Fibroblast of skin of left biceps (primary cell): ENCODE results near the gene SWAP70.
A peak's percentile ranks its signal among the peaks of the same experiment; 100 is the strongest.
"Not testable (repeated sequence)": the region's sequence is repeated elsewhere in the genome, so short reads cannot be mapped to it uniquely, and the experiment has no call there.

Experiments used
- DNase-seq, 2 experiments: peaks; one replicate each; pipeline ENCODE4 v3.0.0-alpha.2; 2013; ENCODE audit warnings: low read depth in 2 of 2

The SWAP70 gene

DNA sequence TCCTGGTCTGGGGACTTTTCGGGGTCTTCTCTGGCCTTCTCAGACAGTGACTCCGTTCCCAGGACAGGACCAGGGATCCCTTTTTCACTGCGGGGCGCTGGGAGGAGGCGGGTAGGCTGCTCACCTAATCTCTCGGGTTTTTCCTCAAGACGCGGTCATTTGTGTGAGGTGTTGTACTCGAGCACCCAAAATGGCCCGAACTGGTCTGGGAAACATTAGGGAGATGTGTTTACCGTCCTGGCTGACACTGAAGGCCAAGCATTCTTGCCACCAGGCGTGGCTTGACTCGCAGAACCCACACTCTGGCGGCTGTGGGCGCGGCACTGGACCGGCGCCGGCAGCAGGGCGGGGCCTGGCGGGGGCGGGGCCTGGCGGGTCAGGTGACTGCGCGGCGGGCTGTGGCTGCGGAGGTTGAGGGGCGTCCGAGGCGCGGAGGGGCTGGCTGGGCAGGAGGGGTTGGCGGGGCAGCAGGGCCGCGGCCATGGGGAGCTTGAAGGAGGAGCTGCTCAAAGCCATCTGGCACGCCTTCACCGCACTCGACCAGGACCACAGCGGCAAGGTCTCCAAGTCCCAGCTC, at the start of gene SWAP70:
TSS of gene SWAP70 (plus strand) at position 379 of the 577 bp plus-strand sequence. CDS start at position 482, 103 bp downstream.
- DNase-seq, result peak; percentile 65 to 70

- DNase-seq, result no peak
Measured at GRCh38 chr11:9615031-9615451, 48.8 kb upstream of the SWAP70 start.

DNA sequence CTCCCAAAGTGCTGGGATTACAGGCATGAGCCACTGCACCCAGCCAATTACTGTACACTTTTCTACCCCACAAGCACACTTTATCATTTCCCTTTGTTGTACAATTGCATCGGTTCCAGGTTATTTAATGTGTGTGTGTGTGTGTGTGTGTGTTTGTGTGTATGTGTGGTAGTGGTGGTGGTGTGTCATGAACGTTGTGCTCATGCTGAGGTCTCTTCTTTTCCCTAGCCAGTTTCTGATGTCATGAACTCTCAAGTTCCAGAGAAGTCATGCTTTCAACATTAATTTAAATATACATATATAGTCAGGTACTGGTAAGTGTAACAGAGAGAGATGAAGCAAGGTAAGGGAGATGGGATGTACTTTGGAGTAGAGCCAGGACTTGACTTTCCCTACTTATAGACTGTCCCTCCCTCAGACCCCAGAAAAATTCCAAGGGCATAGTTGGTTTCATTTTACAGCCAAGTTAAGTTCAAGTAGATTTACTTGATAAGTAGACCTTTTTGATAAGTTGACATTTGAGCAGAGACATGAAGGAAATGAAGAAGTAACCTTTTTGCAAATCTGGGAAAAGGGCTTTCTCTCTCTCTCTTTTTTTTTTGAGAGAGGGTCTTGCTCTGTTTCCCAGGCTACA, 47.7 kb upstream of the SWAP70 start:
- DNase-seq, result no peak

GRCh38 chr11:9616858-9617257, 47.0 kb upstream of the SWAP70 start:
- no peak for DNase-seq

DNA sequence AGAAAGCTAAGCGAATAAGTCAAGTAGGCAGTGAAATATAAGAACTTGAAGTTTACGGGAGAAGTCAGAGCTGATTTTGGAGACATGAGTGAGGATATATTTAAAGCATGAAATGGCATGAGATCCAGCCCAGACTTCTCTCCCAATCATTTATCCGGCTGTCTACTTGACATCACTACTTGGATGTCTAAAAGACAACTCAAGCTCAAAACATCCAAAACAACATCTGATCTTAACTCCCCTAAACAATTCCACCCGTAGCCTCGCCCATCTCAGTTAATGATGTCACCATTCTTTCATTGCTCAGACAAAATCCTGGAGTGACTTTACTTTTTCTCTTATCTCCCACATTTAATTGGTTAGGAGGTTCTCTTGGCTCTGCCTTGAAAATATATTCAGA, 45.9 kb upstream of the SWAP70 start:
- peak; percentile 62 for DNase-seq

GRCh38 chr11:9619004-9619403, 44.9 kb upstream of the SWAP70 start:
- no peak for DNase-seq

DNA sequence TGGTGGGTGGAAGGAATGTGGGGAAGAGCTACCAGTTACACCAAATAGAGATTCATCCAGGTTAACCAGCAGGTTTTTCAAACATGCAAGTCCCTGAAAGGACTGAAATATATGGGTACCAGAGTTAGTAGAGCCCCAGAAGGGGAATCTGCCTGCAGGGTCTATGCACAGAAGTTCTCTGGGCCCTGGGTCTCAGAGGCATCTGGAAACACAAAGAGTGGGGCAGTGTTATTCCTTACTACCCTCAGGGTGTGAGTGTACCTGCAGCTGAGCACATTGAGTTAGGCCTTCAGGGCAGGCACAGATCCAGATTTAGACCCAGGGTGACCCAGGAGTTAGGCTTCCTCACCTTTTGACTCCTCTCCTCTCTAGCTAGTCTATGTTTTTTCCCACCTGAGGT, 43.9 kb upstream of the SWAP70 start:
- no peak for DNase-seq

DNA sequence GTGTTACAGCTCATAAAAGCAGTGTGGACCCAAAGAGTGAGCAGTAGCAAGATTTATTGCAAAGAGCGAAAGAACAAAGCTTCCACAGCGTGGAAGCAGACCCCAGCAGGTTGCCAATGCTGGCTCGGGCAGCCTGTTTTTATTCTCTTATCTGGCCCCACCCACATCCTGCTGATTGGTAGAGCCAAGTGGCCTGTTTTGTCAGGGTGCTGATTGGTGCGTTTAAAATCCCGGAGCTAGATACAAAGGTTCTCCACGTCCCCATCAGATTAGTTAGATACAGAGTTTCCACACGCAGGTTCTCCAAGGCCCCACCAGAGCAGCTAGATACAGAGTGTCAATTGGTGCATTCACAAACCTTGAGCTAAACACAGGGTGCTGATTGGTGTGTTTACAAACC, 41.5 kb upstream of the SWAP70 start:
- DNase-seq, result not testable (repeated sequence)

- not testable (repeated sequence) for DNase-seq
Measured at GRCh38 chr11:9623053-9623452, 40.8 kb upstream of the SWAP70 start.

DNA sequence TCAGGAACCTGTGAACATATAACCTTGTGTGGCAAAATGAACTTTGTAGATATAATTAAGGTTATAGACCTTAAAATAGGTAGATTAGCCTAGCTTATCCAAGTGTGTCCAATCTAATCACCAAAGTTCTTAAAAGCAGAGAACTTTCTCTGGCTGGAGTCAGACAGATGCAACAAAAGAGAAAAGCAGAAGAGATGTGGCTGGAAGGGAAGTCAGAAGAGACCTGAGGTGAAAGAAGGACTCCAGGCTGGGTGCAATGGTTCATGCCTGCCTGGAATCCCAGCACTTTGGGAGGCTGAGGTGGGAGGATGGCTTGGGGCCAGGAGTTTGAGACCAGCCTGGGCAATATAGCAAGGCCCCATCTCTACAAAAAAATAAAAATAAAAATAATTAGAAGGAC, 39.4 kb upstream of the SWAP70 start:
- DNase-seq, result no peak

- DNase-seq, result no peak
Measured at GRCh38 chr11:9625162-9625561, 38.7 kb upstream of the SWAP70 start.

DNA sequence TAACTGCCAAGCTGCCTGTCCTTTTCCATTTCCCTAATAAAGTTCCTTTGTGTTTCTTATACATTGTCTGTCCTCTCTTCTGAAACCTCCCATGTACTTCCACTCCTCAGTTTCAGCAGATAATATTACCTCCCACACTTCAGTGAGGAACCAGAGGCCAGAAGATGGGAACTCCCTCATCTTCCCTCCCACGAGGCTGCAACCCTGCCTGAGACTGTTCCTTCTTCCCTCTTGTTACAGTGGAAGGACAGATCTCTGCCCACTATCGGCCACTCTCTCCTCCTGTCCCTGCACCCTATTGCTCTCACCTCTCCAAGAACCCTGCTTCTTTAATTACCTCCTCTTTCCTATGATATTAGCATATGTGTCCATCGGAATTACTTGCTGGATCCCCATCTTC, 38.1 kb upstream of the SWAP70 start:
- no peak for DNase-seq

DNA sequence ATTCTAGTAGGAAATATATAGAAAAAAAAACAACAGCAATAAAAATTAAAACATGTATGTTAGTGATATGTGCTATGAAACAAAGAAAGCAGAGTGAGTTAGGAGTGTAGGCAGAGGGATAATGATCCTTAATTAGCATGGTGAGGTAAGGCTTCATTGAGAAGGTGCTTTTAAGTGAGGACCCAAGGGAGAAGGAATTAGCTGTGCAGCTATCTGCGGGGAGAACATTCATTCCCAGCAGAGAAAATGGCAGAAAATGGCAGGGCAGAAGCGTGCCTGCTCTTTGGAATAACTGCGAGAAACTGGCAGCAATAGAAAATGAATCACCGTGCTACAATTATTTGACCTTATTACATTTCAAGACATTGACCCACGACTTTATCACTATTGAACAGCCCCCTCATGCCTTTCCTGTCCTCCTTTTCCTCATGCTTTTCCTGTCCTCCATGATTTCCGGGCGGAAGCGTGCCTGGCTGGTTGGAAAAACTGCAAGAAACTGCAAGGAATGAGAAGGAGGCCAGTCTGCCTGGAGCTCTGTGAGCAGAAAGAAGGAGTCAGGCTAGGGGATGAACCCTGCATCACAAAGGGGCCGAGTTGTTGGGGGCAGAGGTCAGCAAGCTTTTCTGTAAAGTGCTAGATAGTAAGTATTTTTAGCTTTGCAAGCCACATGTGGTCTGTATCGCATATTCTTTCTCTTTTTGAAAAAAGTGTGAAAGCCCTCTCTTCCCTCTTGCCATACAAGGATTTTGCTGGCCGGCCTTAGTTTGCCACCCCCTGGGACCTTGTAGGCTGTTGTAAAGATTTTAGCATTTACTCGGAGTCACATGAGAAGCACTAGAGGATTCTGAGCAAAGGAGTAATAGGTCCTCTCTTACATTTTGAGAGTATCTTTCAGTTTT, 37.1 kb upstream of the SWAP70 start:
- DNase-seq, result no peak

GRCh38 chr11:9629064-9629463, 34.8 kb upstream of the SWAP70 start:
- no peak for DNase-seq

GRCh38 chr11:9633679-9634078, 30.2 kb upstream of the SWAP70 start:
- no peak for DNase-seq

GRCh38 chr11:9636691-9637090, 27.2 kb upstream of the SWAP70 start:
- DNase-seq, result no peak

DNA sequence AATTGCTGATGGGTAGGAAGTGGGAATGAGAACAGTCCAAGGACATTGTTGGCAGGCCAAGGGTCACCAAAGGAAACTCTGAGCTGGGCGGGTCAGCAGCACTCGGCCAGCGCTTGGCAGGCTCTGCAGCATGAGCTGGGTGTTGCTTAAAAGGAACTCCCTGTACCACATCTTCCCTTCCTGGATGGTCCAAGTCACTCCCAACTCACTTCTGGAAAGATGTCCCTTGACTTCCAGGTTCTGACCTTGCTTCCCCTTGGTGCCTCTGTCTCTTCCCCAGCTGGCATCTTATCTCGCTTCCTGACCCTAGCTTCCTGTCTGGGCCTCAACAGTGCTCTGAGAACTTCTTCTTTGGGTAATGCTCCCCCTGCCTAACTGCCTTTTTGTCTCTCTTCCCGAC, 24.8 kb upstream of the SWAP70 start:
- DNase-seq, result no peak

GRCh38 chr11:9639985-9640384, 23.9 kb upstream of the SWAP70 start:
- no peak for DNase-seq

- no peak for DNase-seq
Measured at GRCh38 chr11:9642894-9643293, 21.0 kb upstream of the SWAP70 start.

DNA sequence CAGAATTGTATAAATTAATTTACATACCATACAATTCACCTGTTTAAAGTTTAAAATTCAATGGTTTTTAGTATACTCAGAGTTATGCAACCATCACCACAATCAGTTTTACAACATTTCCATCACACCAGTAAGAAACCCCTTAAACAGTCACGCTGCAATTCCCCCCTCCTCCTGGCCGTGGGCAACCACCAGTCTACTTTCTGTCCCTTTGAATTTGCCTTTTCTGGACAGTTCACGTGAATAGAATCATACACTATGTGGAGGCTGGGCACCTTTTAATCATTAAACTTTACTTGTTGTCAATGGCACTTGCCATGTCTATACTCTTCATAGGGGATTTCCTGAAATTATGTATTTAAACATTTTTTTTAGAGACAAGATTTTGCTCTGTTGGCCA, 20.1 kb upstream of the SWAP70 start:
- DNase-seq, result no peak

DNA sequence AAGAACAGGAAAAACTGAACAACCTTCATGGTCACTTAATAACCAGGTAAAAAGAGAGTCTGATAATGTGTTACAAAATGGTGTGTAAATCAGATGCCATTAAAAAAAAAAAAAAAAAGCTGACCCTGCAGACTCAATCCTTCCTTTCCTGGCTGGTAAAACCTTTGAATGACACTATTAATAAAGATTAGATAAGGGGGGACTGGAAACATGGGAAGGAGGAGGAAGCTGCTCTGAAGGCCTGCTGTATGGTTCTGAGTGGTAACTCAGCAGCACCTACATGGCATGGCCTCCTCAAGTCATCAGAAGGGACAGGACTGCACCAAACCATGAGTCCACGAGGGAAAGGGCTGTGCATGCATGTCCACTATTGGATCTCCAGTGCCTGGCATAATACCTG, 18.0 kb upstream of the SWAP70 start:
- no peak for DNase-seq

- no peak for DNase-seq
Measured at GRCh38 chr11:9646324-9646723, 17.6 kb upstream of the SWAP70 start.

DNA sequence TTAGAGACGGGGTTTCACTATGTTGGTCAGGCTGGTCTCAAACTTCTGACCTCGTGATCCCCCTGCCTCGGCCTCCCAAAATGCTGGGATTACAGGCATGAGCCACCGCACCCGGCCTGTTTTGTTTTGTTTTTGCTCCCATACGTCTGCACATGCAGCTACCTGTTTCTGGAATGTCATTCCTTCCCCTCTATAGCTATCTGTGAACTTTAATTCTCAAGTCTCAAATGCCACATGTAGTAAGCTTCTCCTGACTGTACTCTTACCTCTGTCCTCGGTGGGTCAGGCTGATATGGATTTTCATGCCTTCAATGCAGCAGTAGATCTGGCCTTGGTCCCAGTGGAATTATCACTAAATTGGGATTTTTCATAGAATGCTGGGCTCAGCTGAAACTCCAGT, 12.4 kb upstream of the SWAP70 start:
- no peak for DNase-seq
